Kidney epithelial cell (primary cell): ENCODE measurements around the gene TMTC1. TPM values are rescaled to one million over a fixed set of nuclear protein-coding genes. Genes with fewer than 3 reads are reported as not detected.

Experiments
- DNase-seq: peaks from one replicate; pipeline ENCODE4 v3.0.0-alpha.2; 2010; ENCODE audit warnings: low read depth
- H3K27me3 ChIP-seq: 2 replicates; pipeline ENCODE4 v1.6.0; 2011; ENCODE audit warnings: low read length; ENCODE audit not compliant: control insufficient read depth, insufficient read depth
- H3K36me3 ChIP-seq: 2 replicates; pipeline ENCODE4 v1.5.1; 2011; ENCODE audit warnings: low read length; ENCODE audit not compliant: control insufficient read depth, insufficient read depth
- H3K4me3 ChIP-seq: 2 replicates; pipeline ENCODE4 v1.5.1; 2011; ENCODE audit warnings: low read depth, mild to moderate bottlenecking, control low read depth, low read length
- CTCF ChIP-seq: IDR thresholded peaks from 2 replicates; pipeline ENCODE4 v1.5.1; 2011; ENCODE audit warnings: mild to moderate bottlenecking, moderate library complexity, low read length, control low read depth, inconsistent platforms; ENCODE audit not compliant: insufficient read depth, poor library complexity, severe bottlenecking
- total RNA-seq: library from RNA; depleted of rRNA; stranded (reverse); fragments of >200 nt; gene quantifications from 2 replicates; pipeline ENCODE4 v1.2.3, GENCODE V29; 2015

Gene TMTC1
- total RNA-seq, 1 donor from 2014 or later = 1.6 TPM

GRCh38 chr12:29682088-29682487 is 101.7 kb downstream of the TMTC1 start:
- H3K27me3 ChIP-seq = no peaks in the 10 kb centered on the region
- no peak for TF ChIP-seq CTCF
- H3K4me3 ChIP-seq = no peak overlapping the region
- DNase-seq = no peak
- H3K36me3 ChIP-seq = no peaks in the 10 kb centered on the region

GRCh38 chr12:29681370-29681769 is 102.4 kb downstream of the TMTC1 start:
- no peak for TF ChIP-seq CTCF
- Histone ChIP-seq H3K4me3 (no peak overlapping the region), H3K36me3 (no peaks in the 10 kb centered on the region), H3K27me3 (no peaks in the 10 kb centered on the region)
- DNase-seq = no peak

GRCh38 chr12:29676676-29677075 is 107.1 kb downstream of the TMTC1 start:
- no peak overlapping the region for H3K4me3 ChIP-seq
- DNase-seq = no peak
- no peaks in the 10 kb centered on the region for H3K27me3 ChIP-seq
- TF ChIP-seq CTCF = no peak
- no peaks in the 10 kb centered on the region for H3K36me3 ChIP-seq

GRCh38 chr12:29674463-29674862 is 109.3 kb downstream of the TMTC1 start:
- H3K27me3 ChIP-seq = no peaks in the 10 kb centered on the region
- H3K4me3 ChIP-seq = no peak overlapping the region
- TF ChIP-seq CTCF = no peak
- DNase-seq = no peak
- H3K36me3 ChIP-seq = no peaks in the 10 kb centered on the region

GRCh38 chr12:29673346-29673745 is 110.4 kb downstream of the TMTC1 start:
- Histone ChIP-seq H3K27me3 (no peaks in the 10 kb centered on the region), H3K36me3 (no peaks in the 10 kb centered on the region), H3K4me3 (no peak overlapping the region)
- DNase-seq = no peak
- no peak for TF ChIP-seq CTCF

GRCh38 chr12:29672580-29672979 is 111.2 kb downstream of the TMTC1 start:
- no peak for DNase-seq
- TF ChIP-seq CTCF = no peak
- Histone ChIP-seq H3K27me3 (no peaks in the 10 kb centered on the region), H3K4me3 (no peak overlapping the region), H3K36me3 (no peaks in the 10 kb centered on the region)
